Measurements from ENCODE around the gene CDKAL1.
A peak's percentile ranks its signal among the peaks of the same experiment; 100 is the strongest.
"Not testable (repeated sequence)": the region's sequence is repeated elsewhere in the genome, so short reads cannot be mapped to it uniquely, and the experiment has no call there.

Gene CDKAL1

DNA sequence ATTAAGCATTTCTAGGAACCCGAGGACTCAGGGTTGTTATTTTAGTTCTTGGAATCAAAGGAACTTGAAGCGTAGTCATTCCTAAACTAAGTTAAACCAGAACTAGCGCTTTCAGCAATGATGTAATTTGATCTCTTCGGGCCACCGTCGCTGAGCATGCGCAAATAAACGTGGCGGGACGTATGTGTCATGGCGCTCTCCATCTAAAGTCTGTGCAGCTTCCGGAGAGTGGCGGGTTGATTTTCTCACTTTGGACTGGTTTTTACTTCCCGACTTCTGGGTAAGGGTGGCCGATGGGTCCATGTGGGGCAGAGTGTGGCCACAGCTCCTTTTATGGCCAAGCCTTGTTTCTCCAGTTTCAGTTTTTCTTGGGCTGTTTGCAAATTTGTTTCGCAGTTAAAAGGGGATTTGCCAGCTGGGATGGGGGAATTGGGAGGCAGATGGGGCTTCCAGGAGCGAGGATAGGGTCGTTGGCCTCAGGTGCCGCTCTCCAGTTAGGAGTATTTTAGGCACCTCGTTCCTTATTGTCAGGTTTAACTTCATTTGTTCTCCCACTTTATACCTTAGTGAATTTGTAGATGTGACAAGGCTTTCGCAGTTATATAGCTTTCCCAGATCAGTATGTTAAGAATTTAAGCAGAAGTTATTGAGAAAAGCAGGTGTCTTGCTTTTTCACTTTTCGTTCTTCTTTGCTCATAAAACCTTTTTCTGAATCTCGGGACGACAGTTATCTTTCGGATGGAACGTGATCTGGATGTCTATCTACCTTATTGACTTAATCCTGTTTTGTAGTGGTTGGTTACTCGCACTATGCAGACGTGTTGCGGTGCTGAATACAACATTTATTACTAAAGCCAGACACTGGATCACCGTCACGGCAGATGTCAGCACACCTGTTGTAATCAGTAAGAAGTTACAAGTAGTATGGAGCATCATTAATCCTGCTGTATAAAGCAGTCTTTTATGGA, at the start of gene CDKAL1:
TSS of gene CDKAL1 (plus strand) at position 163 of the 968 bp plus-strand sequence. CDS start 11,894 bp downstream, outside the sequence.
- peak; percentile 97 for DNase-seq (ENCODE audit: low spot score)

GRCh38 chr6:20486641-20487040, 47.6 kb upstream of the CDKAL1 start:
- DNase-seq (ENCODE audit: low spot score) = no peak

GRCh38 chr6:20487669-20488375, 46.4 kb upstream of the CDKAL1 start:
- DNase-seq (ENCODE audit: low spot score) = no peak

GRCh38 chr6:20490591-20490990, 43.7 kb upstream of the CDKAL1 start:
- no peak for DNase-seq (ENCODE audit: low spot score)

- no peak for DNase-seq (ENCODE audit: low spot score)
These were observed 42.2 kb upstream of the CDKAL1 start for GRCh38 chr6:20492099-20492498.

DNA sequence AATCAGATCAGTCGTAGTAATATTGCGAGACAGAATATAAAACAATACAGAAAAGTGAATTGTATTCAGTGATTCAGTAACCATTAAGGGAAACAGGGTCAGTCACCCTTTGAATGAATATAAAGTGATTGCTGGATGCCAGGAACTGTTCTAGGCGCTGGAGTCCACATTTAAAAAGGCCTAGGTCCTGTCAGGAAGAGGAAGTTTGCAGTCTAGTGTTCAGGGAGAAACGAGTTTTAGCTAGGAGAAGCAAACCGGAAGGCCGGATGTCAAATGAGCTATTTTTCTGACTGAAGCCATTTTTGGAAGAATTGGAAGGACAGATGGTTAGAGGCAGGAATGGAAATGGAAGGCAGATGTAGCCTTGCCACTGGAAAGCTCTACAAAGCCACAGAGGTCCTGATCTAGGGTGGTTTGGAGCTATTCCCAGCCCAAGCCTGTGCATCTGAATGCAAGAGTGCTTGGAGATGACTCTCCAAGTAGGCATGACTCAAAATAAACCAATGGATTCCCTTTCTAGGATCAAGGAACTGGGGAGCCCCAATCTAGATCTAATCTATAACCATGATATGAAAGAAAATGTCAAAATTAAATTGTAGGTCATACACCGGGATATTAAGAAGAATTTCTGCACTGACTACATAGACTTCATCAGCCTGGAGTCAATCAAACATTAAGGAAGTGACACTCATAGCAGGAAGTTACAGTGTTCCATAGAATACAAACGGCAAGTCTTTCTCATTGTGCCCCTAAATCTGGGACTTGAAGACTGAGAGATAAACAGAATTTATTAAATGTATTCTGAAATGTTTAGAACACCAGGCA, 36.8 kb upstream of the CDKAL1 start:
- DNase-seq (ENCODE audit: low spot score) = no peak

DNA sequence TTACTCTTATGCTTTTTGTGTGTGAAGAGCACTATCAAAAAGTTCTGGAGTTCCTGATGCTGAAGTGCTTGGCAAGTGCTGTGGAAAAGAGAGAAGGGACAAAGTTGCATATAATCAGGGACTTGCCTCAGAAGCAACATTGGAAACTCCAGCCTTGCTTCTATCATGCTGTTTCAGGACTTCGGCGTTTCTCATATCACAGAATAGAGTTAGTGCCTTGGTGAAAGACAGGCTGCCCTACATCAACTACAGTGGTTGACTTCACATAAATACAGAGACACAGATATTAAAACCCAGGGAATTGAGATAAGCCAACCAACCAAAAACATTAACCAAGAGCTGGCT, 36.2 kb upstream of the CDKAL1 start:
- DNase-seq (ENCODE audit: low spot score) = no peak

DNA sequence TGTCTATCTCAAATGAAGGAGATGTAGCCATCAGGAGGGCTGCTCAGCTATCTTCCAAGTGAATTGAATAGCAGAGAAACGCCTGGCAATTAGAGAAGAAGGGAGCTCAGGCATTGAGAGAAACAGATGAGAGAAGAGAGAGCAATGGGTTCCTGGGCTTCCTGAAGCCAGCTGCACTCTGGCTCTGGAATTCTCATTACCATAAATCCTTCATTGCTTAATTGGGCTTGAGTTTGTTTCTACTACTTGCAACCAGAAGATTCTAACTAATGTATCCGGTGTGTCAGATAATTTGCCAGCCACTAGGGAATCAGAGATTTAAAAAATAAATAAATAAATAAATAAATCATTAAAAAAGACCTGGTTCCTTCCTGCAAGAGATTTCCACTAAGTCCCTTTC, 25.0 kb upstream of the CDKAL1 start:
- DNase-seq (ENCODE audit: low spot score) = no peak

DNA sequence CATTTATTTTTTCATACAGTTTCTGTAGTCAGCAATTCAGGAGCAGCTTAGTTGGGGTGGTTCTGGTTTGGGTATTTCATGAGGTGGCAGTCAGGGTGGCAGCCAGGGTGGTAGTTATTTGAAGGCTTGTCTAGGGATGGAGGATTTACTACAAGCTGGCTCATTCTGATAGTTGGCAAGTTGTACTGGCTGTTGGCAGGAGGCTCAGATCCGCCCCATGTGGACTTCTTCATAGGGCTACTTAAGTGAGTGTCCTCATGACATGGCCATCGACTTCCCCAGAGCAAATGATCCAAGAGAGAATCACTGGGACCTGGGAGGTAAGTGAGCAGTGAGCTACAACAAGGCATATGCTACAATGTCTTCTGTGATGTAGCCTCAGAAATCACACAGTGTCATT, 22.4 kb upstream of the CDKAL1 start:
- no peak for DNase-seq (ENCODE audit: low spot score)

DNA sequence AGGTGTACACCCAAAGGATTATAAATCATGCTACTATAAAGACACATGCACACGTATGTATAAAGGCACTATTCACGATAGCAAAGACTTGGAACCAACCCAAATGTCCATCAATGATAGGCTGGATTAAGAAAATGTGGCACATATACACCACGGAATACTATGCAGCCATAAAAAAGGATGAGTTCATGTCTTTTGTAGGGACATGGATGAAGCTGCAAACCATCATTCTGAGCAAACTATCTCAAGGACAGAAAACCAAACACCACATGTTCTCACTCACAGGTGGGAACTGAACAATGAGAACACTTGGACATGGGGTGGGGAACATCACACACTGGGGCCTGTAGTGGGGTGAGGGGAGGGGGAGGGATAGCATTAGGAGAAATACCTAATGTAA, 9.0 kb upstream of the CDKAL1 start:
- DNase-seq (ENCODE audit: low spot score) = not testable (repeated sequence)

- peak; percentile 67 for DNase-seq (ENCODE audit: low spot score)
These were observed 5.2 kb upstream of the CDKAL1 start for GRCh38 chr6:20529086-20529448.

DNA sequence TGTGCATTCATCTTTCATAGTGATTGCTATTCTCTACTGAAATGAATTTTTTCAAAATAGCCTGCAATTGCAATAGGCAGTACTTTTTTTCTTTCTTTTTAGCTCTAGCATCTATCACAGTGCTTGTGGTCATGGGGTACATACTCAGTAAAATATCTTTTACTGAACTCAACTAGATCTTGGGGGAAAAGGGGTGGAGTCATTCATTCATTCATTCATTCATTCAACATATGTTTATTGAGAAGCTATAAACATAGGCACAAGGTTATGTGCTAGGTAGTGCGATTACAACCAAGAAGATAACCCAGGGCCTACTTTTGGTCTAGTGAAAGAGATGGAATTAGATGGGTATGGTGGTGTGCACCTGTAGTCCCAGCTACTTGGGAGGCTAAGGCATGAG, 1.4 kb upstream of the CDKAL1 start:
- DNase-seq (ENCODE audit: low spot score) = no peak

- no peak for DNase-seq (ENCODE audit: low spot score)
These were observed 437 bp upstream of the CDKAL1 start for GRCh38 chr6:20533746-20534294.

- no peak for DNase-seq (ENCODE audit: low spot score)
These were observed 3.9 kb downstream of the CDKAL1 start for GRCh38 chr6:20538131-20538662.

- DNase-seq (ENCODE audit: low spot score) = no peak
These were observed 4.7 kb downstream of the CDKAL1 start for GRCh38 chr6:20538907-20539306.

GRCh38 chr6:20539387-20539786, 5.1 kb downstream of the CDKAL1 start:
- DNase-seq (ENCODE audit: low spot score) = no peak

DNA sequence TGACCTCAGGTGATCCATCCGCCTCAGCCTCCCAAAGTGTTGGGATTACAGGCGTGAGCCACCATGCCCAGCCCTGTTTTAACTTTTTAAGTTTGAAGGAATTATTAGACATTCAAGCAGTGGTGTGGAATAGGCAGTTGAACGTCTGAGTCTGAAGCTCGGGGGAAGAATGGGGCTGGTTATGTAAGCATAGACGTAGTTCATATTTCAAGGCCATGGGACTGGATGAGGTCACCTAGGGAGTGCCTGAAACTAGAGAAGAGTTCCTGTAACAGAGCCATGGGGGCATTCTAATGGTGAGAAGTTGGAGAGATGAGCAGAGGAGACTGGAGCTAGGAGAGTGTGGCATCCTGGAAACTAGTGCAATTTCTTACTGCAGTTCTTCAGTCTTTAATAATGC, 6.4 kb downstream of the CDKAL1 start:
- DNase-seq (ENCODE audit: low spot score) = no peak

DNA sequence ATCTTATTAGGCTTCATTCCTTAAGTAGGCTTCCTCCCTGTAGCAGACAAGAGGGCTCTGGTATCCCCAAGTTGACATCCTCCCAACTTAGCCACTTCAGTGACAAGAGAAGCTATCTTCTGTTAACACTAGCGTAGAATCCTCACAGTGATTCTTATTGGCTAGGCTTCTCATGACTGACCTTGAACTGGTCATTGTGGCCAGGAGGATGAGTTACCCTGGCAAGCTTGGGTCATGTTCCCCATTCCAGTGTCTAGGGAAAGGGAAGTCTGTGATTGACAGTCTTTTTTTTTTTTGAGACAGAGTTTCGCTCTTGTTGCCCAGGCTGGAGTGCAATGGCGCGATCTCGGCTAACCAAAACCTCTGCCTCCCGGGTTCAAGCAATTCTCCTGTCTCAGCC, 7.1 kb downstream of the CDKAL1 start:
- DNase-seq (ENCODE audit: low spot score) = no peak

GRCh38 chr6:20542927-20543602, 8.8 kb downstream of the CDKAL1 start:
- DNase-seq (ENCODE audit: low spot score) = no peak

GRCh38 chr6:20548264-20548663, 14.0 kb downstream of the CDKAL1 start:
- DNase-seq (ENCODE audit: low spot score) = no peak

DNA sequence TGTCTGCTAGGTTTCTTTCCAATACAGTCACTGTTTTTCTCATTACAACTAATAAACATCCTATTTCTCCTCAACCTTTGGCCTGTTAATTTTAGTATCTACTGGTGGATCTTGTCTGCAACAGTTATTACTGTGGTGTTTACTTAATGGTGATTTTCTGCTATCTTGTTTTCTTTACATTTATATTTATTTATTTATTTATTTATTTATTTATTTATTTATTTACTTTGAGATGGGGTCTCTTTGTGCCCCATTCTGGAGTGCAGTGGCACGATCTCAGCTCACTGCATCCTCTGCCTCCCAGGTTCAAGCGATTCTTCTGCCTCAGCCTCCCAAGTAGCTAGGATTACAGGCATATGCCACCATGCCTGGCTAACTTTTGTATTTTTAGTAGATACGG, 15.1 kb downstream of the CDKAL1 start:
- DNase-seq (ENCODE audit: low spot score) = not testable (repeated sequence)

Measured in CD4-positive, alpha-beta T cell treated with Interleukin-2 at 100 ng/mL for 4 hours (primary cell).